ENCODE measurements around the gene RNU6-9.
"Not testable (repeated sequence)": the region's sequence is repeated elsewhere in the genome, so short reads cannot be mapped to it uniquely, and the experiment has no call there.

The RNU6-9 gene

DNA sequence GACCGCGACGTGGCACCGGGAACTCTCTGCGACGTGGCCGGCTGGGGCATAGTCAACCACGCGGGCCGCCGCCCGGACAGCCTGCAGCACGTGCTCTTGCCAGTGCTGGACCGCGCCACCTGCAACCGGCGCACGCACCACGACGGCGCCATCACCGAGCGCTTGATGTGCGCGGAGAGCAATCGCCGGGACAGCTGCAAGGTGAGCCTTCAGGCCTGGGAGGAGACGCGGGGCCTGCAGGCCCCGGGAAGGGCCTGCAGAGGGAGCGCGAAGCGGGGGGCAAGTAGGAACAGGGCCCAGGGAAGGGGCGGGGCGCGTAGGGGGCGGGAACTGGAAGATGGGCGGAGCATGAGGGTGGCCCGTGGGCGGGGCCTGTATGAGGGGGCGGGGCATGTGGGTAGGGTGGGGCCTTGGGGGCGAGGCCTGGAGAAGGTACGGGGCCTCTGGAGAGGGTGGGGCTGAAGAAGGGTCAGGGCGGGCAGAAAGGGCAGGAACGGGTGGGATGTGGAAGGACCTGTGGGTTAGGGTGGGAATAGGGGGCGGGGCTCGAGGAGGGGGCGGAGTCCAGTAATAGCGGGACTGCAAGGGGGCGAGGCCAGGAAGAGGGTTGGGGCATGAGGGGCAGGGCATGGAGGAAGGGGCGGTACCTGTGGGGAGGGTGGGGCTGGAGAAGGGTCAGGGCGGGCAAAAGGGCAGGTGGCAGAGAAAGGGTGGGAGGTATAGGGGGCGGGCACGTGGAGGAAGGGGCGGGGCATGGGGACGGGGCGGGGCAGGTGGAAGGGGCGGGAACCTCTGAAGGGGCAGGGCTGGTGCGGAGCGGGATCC, 31.3 kb upstream of the RNU6-9 start:
- peak; percentile 65 for DNase-seq (ENCODE audit: low spot score)

DNA sequence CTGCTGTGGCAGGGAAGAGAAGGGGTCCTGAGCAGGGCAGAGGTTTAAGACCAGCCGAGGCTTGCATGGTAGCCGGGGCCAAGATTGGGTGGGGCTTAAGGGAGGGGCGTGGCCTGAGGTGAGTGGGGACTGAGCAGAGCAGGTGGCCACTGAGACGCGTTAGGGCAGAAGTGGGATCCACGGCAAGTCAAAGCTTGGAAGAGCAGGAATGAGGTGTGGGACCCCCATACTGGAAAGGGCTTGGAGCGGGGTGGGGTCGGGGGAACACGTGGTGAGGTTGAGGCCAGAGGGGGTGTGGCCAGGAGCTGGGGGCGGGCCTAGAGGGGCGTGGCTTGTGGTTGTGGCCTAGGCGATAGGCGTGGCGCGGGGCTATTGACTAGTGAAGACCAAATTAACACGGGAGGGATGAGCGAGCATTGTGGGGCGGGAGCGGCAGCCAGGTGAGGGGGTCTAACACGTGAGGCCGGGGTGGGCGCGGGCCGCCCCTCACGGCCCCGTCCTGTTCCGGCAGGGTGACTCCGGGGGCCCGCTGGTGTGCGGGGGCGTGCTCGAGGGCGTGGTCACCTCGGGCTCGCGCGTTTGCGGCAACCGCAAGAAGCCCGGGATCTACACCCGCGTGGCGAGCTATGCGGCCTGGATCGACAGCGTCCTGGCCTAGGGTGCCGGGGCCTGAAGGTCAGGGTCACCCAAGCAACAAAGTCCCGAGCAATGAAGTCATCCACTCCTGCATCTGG, 30.5 kb upstream of the RNU6-9 start:
- peak; percentile 47 for DNase-seq (ENCODE audit: low spot score)

DNA sequence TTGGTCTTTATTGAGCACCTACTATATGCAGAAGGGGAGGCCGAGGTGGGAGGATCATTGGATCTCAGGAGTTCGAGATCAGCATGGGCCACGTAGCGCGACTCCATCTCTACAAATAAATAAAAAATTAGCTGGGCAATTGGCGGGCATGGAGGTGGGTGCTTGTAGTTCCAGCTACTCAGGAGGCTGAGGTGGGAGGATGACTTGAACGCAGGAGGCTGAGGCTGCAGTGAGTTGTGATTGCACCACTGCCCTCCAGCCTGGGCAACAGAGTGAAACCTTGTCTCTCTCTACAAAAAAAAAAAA, 30.0 kb upstream of the RNU6-9 start:
- no peak for DNase-seq (ENCODE audit: low spot score)

DNA sequence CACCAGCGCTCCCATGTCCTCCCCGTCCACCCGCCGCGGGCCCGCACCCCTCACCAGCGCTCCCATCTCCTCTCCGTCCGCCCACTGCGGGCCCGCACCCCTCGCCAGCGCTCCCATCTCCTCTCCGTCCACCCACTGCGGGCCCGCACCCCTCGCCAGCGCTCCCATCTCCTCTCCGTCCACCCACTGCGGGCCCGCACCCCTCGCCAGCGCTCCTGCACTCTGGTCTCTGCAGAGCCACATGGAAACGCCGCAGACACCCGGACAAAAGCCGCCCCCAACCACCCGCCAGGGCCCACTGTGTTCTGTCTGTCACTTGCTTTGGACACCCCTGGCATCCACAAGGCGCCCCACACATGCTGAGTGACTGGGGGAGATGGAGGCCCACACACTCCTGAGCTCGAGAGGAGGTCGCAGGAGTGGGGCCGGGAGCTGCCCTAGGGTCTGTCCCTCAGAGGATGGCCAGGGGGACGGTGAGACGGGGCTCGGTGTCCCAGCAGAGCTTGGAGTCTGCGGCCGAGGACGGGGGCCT, 26.4 kb upstream of the RNU6-9 start:
- no peak for DNase-seq (ENCODE audit: low spot score)

DNA sequence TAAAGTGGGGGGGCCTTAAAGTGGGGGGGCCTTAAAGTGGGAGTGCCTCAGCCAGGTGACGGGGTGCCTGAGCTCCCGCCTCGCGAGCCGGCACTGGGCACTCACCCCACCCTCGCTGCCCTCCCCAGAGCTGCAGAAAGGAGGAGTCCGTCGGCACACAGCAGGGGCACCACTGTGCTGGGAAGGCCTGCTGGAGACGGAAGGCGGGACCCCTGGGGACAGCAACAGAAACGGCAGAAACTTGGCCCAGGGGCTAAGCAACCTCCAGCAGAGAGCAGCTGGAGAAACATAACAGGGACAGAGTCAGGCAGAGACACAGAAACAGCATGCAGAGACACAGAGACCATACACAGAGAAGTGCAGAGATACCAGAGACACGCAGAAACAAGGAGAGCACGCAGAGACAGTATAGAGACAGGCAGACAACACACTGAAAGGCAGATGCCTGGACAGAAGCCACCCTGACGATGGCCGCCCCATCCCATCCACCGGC, 25.9 kb upstream of the RNU6-9 start:
- DNase-seq (ENCODE audit: low spot score) = no peak

DNA sequence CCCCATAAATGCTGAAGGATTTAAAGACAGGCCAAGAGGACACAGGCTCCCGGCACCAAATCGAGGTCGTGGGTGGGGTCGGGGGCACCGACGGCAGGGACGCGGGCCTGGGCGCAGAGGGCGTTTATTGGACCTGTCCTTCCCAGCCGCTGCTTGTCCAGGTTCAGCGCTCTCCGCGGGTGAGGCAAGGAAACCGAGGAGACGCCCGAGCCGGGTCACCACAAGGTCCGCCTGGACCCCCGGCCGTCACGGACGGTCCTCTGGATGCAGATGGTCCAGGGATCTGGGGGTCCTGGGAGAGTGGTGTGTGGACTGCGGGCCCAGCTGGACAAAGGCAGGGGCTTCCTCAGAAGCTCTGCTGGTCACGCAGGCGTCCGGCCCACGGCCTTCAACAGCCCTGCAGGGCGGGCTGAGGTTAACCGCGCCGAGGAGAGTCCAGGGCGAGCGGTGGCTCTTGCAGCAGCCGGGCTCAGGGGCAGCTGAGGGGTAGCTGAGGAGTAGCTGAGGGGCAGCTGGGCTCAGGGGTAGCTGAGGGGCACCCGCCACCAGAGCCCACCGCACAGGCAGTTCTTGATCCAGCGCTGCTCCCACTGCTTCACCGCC, 25.3 kb upstream of the RNU6-9 start:
- DNase-seq (ENCODE audit: low spot score) = no peak

DNA sequence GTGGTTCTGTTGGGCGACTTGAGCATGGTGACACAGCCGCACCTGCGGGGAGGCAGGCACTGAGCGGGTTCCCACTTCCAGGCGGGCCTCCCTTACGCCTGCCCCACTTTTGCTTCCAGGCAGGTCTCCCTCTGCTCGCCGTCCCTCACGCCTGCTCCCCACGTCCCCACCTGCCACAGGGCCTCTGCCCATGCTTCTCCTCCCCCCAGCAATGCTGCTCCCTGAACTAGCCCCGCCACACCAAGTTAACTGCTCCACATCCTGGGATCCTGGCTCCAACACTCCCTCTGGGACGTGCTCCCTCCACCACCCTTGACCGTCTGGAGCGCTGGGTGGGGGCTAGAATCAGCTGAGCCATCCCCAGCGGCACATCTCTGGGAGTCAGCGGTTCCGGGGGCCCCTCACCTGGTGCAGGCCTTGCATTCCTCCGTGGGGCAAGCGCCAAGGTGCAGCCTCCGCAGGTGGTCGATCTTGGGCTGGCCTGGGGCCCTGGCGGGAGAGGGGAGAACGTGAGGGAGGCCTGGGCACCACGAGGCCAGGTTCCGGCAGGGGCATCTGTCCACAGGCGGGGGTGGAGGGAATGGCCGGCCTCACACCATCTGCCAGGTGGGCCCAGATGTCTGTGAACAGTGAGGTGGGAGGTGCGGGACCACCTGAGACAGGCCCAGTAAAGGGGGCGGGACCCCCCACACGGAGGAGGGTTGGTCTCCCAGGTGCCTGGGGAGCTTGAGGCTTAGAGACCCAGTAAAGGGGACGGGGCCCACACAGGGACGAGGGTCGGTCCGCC, 24.6 kb upstream of the RNU6-9 start:
- DNase-seq (ENCODE audit: low spot score) = no peak

- no peak for DNase-seq (ENCODE audit: low spot score)
These were observed 23.8 kb upstream of the RNU6-9 start for GRCh38 chr19:869245-870177.

GRCh38 chr19:870314-870713, 23.0 kb upstream of the RNU6-9 start:
- no peak for DNase-seq (ENCODE audit: low spot score)

DNA sequence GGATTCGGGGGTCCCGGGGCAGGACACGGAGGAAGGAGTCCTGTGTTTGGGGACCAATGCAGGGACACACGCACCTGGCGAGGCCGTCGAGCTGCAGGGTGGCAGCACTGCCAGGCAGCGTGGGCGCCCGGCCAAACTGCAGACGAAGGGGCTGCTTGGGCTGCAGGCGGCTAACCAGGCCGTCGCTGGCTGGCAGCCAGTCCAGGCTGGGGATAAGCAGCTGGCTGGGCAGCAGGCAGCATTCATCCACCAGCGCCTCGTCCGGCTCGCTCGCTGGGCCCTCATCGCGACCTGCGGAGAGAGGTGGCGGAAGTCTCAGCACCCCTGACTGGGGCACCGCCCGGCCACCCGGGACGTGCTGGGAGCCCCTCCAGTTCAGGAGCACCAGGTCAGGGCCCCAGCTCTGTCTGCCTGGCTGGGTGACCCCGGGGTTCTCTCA, 22.3 kb upstream of the RNU6-9 start:
- no peak for DNase-seq (ENCODE audit: low spot score)

- no peak for DNase-seq (ENCODE audit: low spot score)
These were observed 21.6 kb upstream of the RNU6-9 start for GRCh38 chr19:871446-872265.

DNA sequence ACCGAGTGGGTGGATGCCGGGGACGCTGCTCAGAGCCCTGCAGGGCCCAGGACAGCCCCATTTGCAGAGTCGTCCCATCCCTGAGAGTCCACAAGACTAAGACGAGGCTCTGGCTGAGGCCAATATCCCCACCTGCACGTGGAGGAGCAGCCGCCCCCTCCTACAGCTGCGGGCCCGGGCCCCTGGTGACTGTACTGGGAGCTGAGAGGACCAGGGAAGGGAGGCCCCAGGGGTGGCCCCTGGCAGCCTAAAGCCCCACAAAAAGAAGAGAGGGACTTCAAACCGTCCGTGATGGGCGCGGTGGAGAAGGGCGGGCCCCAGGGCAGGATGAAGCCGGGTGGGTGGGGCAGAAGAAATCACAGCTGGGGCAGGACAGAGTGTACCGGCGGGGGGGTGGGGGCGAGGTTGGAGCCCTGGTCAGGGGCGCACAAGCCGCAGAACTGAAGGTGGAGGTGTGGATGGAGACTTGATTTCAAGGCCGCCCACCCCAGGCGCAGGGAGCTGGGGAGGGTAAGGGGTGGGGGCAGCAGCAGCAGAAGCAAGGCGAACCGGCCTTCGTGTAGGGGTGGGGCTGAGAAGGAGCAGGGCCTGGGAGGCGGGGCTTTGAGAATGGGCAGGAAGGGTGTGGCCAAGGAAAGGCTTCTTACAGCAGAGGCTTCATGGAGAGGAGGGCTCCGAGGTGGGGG, 20.9 kb upstream of the RNU6-9 start:
- peak; percentile 64 for DNase-seq (ENCODE audit: low spot score)

DNA sequence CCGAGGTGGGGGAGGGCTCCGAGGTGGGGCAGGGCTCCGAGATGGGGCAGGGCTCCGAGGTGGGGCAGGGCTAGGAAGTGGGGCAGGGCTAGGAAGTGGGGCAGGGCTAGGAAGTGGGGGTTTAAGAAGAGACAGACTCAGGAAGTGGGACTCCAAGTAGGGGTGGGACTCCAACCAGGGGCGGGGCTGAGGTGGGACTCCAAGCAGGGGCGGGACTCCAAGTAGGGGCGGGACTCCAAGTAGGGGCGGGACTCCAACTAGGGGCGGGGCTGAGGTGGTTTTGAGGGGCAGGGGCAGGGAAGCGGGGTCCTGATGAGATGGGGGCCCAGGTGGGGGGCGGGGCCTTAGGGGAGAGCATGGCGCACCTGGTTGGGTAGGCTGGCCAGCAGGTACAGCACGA, 20.2 kb upstream of the RNU6-9 start:
- peak; percentile 58 for DNase-seq (ENCODE audit: low spot score)

- no peak for DNase-seq (ENCODE audit: low spot score)
These were observed 19.7 kb upstream of the RNU6-9 start for GRCh38 chr19:873561-874041.

DNA sequence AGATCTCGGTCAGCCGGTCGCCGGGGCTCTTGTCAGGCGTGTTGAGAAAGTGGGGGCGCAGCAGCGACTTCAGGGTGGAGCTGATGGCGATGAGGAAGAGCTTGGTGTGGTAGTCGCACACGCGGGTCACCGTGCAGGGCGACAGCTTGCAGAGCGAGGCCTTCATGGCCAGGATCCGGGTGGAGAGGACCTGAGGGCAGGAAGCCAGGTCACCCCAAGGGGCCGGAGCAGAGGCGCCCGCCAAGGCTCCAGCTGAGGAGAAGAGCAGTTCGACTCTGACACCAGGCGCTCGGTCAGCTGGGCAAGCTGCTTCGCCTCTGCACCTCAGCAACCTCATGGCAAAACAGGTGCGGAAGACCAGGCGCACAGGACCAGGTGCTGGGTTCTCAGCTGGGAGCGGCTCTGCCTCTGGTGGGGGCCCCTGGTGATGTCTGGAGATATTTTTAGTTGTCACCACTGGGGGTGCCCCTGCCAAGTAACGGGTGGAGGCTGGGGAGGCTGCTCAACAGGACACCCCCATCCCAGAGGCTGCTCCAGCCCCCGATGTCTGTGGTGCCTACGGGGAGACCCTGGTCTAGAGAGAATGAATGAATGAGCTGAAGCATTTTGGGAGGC, 17.9 kb upstream of the RNU6-9 start:
- DNase-seq (ENCODE audit: low spot score) = no peak

DNA sequence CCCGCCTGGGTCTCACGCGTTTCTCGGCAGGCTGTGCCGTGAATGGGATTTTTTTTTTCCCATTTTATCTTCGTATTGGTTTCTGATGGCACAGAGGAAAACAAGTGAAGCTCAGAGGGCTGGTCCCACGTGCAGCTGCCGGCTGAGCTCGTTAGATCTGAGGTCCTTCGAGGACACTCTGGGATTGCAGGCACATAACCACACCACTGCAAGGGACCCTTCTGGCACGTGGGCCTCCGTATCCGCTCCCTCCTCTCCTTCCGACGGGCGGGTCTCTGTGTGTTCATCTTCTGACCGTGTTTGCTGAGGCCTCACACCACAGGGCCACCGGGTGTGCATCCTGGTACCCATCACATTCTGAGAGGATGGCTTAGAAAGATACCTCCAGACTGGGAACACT, 17.2 kb upstream of the RNU6-9 start:
- no peak for DNase-seq (ENCODE audit: low spot score)

DNA sequence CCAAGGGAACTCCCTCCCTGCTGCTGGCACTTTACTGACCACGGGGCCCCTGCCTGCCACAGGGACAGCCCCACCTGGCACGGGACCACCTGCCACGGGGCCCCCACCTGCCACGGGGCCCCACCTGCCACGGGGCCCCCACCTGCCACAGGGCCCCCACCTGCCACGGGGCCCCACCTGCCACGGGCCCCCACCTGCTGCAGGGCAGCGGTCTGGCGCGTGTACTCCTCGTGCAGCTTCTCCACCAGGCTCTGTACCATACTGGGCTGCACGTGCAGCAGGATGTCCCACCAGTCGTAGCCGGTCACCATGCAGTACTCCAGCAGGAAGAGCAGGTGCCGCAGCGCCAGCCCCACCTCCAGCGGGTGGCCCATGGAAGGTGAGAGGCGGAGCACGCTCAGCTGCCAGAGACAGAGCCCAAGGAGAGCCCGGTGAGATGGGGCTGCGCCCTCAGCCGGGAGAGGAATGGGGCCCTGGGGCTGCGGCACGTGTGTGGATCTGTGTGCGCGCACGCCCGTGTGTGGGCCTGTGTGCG, 16.4 kb upstream of the RNU6-9 start:
- DNase-seq (ENCODE audit: low spot score) = no peak

DNA sequence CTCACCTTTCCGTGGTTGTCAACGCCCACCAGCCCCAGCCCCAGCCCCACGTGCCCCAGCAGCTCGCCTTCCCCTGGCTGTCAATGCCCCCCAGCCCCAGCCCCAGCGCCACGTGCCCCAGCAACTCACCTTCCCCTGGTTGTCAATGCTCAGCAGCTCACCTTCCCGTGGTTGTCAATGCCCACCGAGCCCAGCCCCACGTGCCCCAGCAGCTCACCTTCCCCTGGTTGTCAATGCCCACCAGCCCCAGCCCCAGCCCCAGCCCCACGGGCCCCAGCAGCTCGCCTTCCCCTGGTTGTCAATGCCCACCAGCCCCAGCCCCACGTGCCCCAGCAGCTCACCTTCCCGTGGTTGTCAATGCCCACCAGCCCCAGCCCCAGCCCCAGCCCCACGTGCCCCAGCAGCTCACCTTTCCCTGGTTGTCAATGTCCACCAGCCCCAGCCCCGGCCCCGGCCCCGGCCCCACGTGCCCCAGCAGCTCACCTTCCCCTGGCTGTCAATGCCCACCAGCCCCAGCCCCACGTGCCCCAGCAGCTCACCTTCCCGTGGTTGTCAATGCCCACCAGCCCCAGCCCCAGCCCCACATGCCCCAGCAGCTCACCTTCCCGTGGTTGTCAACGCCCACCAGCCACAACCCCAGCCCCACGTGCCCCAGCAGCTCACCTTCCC, 15.2 kb upstream of the RNU6-9 start:
- DNase-seq (ENCODE audit: low spot score) = not testable (repeated sequence)
